Liver (tissue), 3 donors: ENCODE results near the gene SPRN.

Experiments used
- ATF3 ChIP-seq: IDR thresholded peaks from 2 replicates; pipeline ENCODE4 v1.6.1; 2016; ENCODE audit warnings: antibody characterized with exemption
- FOXA2 ChIP-seq: IDR thresholded peaks from 2 replicates; pipeline ENCODE4 v1.6.1; 2016; ENCODE audit warnings: antibody characterized with exemption
- GABPA ChIP-seq, 2 donors: IDR thresholded peaks in 1 of 2; conservative IDR thresholded peaks in 1 of 2; 2 replicates each; pipeline ENCODE4 v1.6.1; 2016; ENCODE audit warnings: antibody characterized with exemption in 2 of 2, mild to moderate bottlenecking in 1 of 2, moderate library complexity in 1 of 2
- HNF4A ChIP-seq, 2 donors: conservative IDR thresholded peaks; 2 replicates each; pipeline ENCODE4 v1.6.1; 2016; ENCODE audit warnings: antibody characterized with exemption in 2 of 2, mild to moderate bottlenecking in 2 of 2
- HNF4G ChIP-seq: IDR thresholded peaks from 2 replicates; pipeline ENCODE4 v1.6.1; 2016; ENCODE audit warnings: antibody characterized with exemption
- MAX ChIP-seq: IDR thresholded peaks from 2 replicates; pipeline ENCODE4 v1.6.1; 2016; ENCODE audit warnings: antibody characterized with exemption
- RAD21 ChIP-seq, 2 donors: IDR thresholded peaks; 2 replicates each; pipeline ENCODE4 v1.6.1; 2016; ENCODE audit warnings: antibody characterized with exemption in 2 of 2, mild to moderate bottlenecking in 2 of 2
- SP1 ChIP-seq: IDR thresholded peaks from 2 replicates; pipeline ENCODE4 v1.6.1; 2018; ENCODE audit warnings: antibody characterized with exemption, mild to moderate bottlenecking
- TAF1 ChIP-seq: conservative IDR thresholded peaks from 2 replicates; pipeline ENCODE4 v1.6.1; 2016; ENCODE audit warnings: antibody characterized with exemption, mild to moderate bottlenecking
- YY1 ChIP-seq: IDR thresholded peaks from 2 replicates; pipeline ENCODE4 v1.6.1; 2016; ENCODE audit warnings: antibody characterized with exemption, mild to moderate bottlenecking
- TF ChIP-seq, protein P1 (sequence below): fragments of 150-350 bp; IDR thresholded peaks from 2 replicates; pipeline ENCODE4 v1.5.1; 2017; ENCODE audit warnings: improper control_type of control experiment, low read depth, low read length; ENCODE audit not compliant: missing input control
- TF ChIP-seq, protein P2 (sequence below): IDR thresholded peaks from 2 replicates; pipeline ENCODE4 v1.6.1; 2016; ENCODE audit warnings: antibody characterized with exemption, mild to moderate bottlenecking
- donor health status: healthy.
- donor health status: healthy.

DNA sequence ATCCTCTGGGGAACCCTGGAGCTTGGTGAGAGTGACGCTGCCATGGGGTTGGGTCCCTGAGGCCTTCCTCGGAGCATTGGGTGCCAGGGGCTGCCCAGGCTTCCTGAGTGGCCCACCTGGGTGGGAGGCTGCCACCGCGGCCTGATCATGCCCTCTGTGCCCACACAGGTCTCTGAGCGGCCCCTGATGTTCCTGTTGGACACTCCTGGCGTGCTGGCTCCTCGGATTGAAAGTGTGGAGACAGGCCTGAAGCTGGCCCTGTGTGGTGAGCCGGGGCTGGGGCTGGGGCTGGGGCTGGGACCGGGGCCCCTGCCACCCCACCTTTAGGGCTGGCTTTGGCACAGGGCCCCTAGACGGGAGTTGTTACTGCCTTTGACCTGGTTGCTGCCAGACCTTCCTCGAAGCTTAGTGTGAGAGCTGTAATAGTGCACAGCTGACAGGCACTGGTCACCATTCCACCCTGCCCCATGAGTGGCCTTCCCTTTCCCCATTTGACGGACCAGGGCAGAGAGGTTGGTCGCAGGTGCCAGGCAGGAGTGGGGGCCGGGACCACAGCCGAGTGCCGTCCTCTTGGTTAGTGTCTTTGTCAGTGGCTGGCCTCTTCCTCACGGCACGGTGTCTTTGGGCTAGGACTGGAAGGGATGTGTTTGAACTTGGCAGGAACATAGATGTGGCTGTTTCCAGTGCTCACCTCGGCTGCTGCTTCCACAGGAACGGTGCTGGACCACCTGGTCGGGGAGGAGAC is 22.3 kb downstream of the SPRN start:
- TF ChIP-seq GABPA (IDR thresholded peaks at IDR 0.05 in 1 of 2, conservative IDR thresholded peaks at IDR 0.05 in 1 of 2) = no peak
- TF ChIP-seq, protein P1, sequence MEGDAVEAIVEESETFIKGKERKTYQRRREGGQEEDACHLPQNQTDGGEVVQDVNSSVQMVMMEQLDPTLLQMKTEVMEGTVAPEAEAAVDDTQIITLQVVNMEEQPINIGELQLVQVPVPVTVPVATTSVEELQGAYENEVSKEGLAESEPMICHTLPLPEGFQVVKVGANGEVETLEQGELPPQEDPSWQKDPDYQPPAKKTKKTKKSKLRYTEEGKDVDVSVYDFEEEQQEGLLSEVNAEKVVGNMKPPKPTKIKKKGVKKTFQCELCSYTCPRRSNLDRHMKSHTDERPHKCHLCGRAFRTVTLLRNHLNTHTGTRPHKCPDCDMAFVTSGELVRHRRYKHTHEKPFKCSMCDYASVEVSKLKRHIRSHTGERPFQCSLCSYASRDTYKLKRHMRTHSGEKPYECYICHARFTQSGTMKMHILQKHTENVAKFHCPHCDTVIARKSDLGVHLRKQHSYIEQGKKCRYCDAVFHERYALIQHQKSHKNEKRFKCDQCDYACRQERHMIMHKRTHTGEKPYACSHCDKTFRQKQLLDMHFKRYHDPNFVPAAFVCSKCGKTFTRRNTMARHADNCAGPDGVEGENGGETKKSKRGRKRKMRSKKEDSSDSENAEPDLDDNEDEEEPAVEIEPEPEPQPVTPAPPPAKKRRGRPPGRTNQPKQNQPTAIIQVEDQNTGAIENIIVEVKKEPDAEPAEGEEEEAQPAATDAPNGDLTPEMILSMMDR = no peak
- no peak for TF ChIP-seq HNF4A (conservative IDR thresholded peaks at IDR 0.05)
- no peak for TF ChIP-seq FOXA2
- TF ChIP-seq TAF1 = no peak
- no peak for TF ChIP-seq MAX
- no peak for TF ChIP-seq YY1
- no peak for TF ChIP-seq ATF3
- TF ChIP-seq SP1 = no peak
- TF ChIP-seq, protein P2, sequence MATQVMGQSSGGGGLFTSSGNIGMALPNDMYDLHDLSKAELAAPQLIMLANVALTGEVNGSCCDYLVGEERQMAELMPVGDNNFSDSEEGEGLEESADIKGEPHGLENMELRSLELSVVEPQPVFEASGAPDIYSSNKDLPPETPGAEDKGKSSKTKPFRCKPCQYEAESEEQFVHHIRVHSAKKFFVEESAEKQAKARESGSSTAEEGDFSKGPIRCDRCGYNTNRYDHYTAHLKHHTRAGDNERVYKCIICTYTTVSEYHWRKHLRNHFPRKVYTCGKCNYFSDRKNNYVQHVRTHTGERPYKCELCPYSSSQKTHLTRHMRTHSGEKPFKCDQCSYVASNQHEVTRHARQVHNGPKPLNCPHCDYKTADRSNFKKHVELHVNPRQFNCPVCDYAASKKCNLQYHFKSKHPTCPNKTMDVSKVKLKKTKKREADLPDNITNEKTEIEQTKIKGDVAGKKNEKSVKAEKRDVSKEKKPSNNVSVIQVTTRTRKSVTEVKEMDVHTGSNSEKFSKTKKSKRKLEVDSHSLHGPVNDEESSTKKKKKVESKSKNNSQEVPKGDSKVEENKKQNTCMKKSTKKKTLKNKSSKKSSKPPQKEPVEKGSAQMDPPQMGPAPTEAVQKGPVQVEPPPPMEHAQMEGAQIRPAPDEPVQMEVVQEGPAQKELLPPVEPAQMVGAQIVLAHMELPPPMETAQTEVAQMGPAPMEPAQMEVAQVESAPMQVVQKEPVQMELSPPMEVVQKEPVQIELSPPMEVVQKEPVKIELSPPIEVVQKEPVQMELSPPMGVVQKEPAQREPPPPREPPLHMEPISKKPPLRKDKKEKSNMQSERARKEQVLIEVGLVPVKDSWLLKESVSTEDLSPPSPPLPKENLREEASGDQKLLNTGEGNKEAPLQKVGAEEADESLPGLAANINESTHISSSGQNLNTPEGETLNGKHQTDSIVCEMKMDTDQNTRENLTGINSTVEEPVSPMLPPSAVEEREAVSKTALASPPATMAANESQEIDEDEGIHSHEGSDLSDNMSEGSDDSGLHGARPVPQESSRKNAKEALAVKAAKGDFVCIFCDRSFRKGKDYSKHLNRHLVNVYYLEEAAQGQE = no peak
- TF ChIP-seq HNF4G = no peak
- TF ChIP-seq RAD21 (IDR thresholded peaks at IDR 0.05) = no peak
